ENCODE data around the gene SLC41A1. TPM values are rescaled to one million over a fixed set of nuclear protein-coding genes. Genes with fewer than 3 reads are reported as not detected.

SLC41A1 gene
- total and polyA plus RNA-seq, 9 of the 15 experiments (the other 6 are each of a cell fraction or from before 2014, with no cell fraction given): 4.1 to 29.3 (median 11.4) TPM

- TF ChIP-seq, protein P1, sequence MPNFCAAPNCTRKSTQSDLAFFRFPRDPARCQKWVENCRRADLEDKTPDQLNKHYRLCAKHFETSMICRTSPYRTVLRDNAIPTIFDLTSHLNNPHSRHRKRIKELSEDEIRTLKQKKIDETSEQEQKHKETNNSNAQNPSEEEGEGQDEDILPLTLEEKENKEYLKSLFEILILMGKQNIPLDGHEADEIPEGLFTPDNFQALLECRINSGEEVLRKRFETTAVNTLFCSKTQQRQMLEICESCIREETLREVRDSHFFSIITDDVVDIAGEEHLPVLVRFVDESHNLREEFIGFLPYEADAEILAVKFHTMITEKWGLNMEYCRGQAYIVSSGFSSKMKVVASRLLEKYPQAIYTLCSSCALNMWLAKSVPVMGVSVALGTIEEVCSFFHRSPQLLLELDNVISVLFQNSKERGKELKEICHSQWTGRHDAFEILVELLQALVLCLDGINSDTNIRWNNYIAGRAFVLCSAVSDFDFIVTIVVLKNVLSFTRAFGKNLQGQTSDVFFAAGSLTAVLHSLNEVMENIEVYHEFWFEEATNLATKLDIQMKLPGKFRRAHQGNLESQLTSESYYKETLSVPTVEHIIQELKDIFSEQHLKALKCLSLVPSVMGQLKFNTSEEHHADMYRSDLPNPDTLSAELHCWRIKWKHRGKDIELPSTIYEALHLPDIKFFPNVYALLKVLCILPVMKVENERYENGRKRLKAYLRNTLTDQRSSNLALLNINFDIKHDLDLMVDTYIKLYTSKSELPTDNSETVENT (CRISPR knock-in tag; IDR thresholded peaks at IDR 0.05): peak; percentile 38; the same call in 1 of the 2 replicates
- TF ChIP-seq ZSCAN29 (IDR thresholded peaks at IDR 0.05): no peak
- TF ChIP-seq MEIS2 (IDR thresholded peaks at IDR 0.05; ENCODE audit: partially characterized antibody): no peak
- peak; percentile 35; the same call in 1 of the 2 replicates for TF ChIP-seq RB1 (IDR thresholded peaks at IDR 0.05; ENCODE audit: low read depth)
- TF ChIP-seq ADNP (tag; IDR thresholded peaks at IDR 0.05): peak; percentile 13; the same call in 1 of the 2 replicates
- TF ChIP-seq UBTF (IDR thresholded peaks at IDR 0.05; ENCODE audit: borderline replicate concordance in 1 of 2, low read depth in 2 of 2, low read length in 2 of 2): no peak
- TF ChIP-seq ZBTB2 (IDR thresholded peaks at IDR 0.05): no peak
- TF ChIP-seq ZBTB5 (IDR thresholded peaks at IDR 0.05): no peak
- TF ChIP-seq ARID1B (IDR thresholded peaks at IDR 0.05): peak; percentile 71
- TF ChIP-seq NBN (IDR thresholded peaks at IDR 0.05; ENCODE audit: low read depth): peak; percentile 53; the same call in 1 of the 2 replicates
- TF ChIP-seq, protein P2, sequence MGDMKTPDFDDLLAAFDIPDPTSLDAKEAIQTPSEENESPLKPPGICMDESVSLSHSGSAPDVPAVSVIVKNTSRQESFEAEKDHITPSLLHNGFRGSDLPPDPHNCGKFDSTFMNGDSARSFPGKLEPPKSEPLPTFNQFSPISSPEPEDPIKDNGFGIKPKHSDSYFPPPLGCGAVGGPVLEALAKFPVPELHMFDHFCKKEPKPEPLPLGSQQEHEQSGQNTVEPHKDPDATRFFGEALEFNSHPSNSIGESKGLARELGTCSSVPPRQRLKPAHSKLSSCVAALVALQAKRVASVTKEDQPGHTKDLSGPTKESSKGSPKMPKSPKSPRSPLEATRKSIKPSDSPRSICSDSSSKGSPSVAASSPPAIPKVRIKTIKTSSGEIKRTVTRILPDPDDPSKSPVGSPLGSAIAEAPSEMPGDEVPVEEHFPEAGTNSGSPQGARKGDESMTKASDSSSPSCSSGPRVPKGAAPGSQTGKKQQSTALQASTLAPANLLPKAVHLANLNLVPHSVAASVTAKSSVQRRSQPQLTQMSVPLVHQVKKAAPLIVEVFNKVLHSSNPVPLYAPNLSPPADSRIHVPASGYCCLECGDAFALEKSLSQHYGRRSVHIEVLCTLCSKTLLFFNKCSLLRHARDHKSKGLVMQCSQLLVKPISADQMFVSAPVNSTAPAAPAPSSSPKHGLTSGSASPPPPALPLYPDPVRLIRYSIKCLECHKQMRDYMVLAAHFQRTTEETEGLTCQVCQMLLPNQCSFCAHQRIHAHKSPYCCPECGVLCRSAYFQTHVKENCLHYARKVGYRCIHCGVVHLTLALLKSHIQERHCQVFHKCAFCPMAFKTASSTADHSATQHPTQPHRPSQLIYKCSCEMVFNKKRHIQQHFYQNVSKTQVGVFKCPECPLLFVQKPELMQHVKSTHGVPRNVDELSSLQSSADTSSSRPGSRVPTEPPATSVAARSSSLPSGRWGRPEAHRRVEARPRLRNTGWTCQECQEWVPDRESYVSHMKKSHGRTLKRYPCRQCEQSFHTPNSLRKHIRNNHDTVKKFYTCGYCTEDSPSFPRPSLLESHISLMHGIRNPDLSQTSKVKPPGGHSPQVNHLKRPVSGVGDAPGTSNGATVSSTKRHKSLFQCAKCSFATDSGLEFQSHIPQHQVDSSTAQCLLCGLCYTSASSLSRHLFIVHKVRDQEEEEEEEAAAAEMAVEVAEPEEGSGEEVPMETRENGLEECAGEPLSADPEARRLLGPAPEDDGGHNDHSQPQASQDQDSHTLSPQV (IDR thresholded peaks at IDR 0.05): peak; percentile 88
- TF ChIP-seq JUN (IDR thresholded peaks at IDR 0.05; ENCODE audit: borderline replicate concordance, low read depth, low read length): 0 out of 2 replicates have a peak, but pooled peaks have one; percentile 16
- TF ChIP-seq JUN (CRISPR knock-in tag; IDR thresholded peaks at IDR 0.05; ENCODE audit: borderline replicate concordance): no peak
Observed at GRCh38 chr1:205787287-205787916, 25.6 kb downstream of the SLC41A1 start (continued).

All from K562 (cell line).